Breast epithelium (tissue), 4 donors: ENCODE measurements around the gene PPP2R3B. TPM values are rescaled to one million over a fixed set of nuclear protein-coding genes. Genes with fewer than 3 reads are reported as not detected.

Source experiments
- DNase-seq, 2 donors: peaks; one replicate each; pipeline ENCODE4 v3.0.0-alpha.2; 2019; ENCODE audit warnings: low spot score in 2 of 2
- H3K27ac ChIP-seq, 2 donors: fragments of 200-600 bp; sonication (generic) in 1 of 2; one replicate each; pipeline ENCODE4 v1.5.1; 2016 to 2019; ENCODE audit warnings: mild to moderate bottlenecking in 1 of 2
- H3K27me3 ChIP-seq, 2 donors: fragments of 200-600 bp; sonication (generic) in 1 of 2; one replicate each; pipeline versions ENCODE4 v1.5.1 to v1.6.0; 2017 to 2019; ENCODE audit warnings: control low read depth in 1 of 2, mild to moderate bottlenecking in 1 of 2
- H3K36me3 ChIP-seq: fragments of 200-600 bp; one replicate; pipeline ENCODE4 v1.5.1; 2019
- H3K4me1 ChIP-seq, 2 donors: fragments of 200-600 bp; sonication (generic); one replicate each; pipeline ENCODE4 v1.5.1; 2016 to 2019; ENCODE audit warnings: control low read depth in 1 of 2
- H3K4me3 ChIP-seq, 3 donors: fragments of 200-600 bp; sonication (generic); 1 replicate in 2 of 3; 2 replicates in 1 of 3; pipeline ENCODE4 v1.5.1; 2016 to 2019; ENCODE audit warnings: mild to moderate bottlenecking in 3 of 3, moderate library complexity in 2 of 3
- H3K9me3 ChIP-seq, 2 donors: fragments of 200-600 bp; sonication (generic) in 1 of 2; one replicate each; pipeline ENCODE4 v1.5.1; 2016 to 2019; ENCODE audit warnings: control low read depth in 1 of 2
- CTCF ChIP-seq, 3 donors: fragments of 450-650 bp; IDR thresholded peaks; one replicate each; pipeline ENCODE4 v1.5.1; 2016 to 2017; ENCODE audit warnings: antibody characterized with exemption in 3 of 3, mild to moderate bottlenecking in 3 of 3, moderate library complexity in 3 of 3
- POLR2A ChIP-seq: fragments of 450-650 bp; IDR thresholded peaks from one replicate; pipeline ENCODE4 v1.6.1; 2016; ENCODE audit warnings: antibody characterized with exemption, mild to moderate bottlenecking, moderate library complexity
- POLR2AphosphoS5 ChIP-seq, 3 donors: sonication (generic); formaldehyde crosslinking; IDR thresholded peaks; one replicate each; pipeline ENCODE4 v1.6.1; 2017; ENCODE audit warnings: antibody characterized with exemption in 3 of 3
- intact Hi-C: fragments of 100-400 bp; cut with DNase I; formaldehyde crosslinking; loops from one replicate; pipeline ENCODE4 v1.15.1; 2023; ENCODE audit warnings: low total_unique reads
- total RNA-seq, 3 donors: library from RNA; depleted of rRNA; stranded (reverse); fragments of >200 nt; gene quantifications; one replicate each; pipeline ENCODE4 v1.1.0, GENCODE V29; 2016

PPP2R3B gene
- total RNA-seq, 3 donors from 2014 or later = 10.4 to 23.3 (median 23.1) TPM

GRCh38 chrX:410296-410695 is 23.6 kb upstream of the PPP2R3B start:
- Histone ChIP-seq H3K4me1 (no peaks in the 10 kb centered on the region), H3K4me3 (no peak overlapping the region), H3K27ac (no peak overlapping the region), H3K9me3 (no peaks in the 10 kb centered on the region), H3K36me3 (no peaks in the 10 kb centered on the region), H3K27me3 (peaks cover 0 to 7% of the 10 kb centered on the region in 2 donors)
- no peak for TF ChIP-seq CTCF (IDR thresholded peaks at IDR 0.05)
- TF ChIP-seq POLR2A = no peak
- no peak for TF ChIP-seq POLR2AphosphoS5 (IDR thresholded peaks at IDR 0.05)
- intact Hi-C loops = no loop called here
- DNase-seq = no peak

GRCh38 chrX:405149-405548 is 18.4 kb upstream of the PPP2R3B start:
- Histone ChIP-seq H3K27me3 (no peaks in the 10 kb centered on the region), H3K4me3 (no peak overlapping the region), H3K36me3 (no peaks in the 10 kb centered on the region), H3K9me3 (no peaks in the 10 kb centered on the region), H3K27ac (no peak overlapping the region), H3K4me1 (no peaks in the 10 kb centered on the region)
- TF ChIP-seq CTCF (IDR thresholded peaks at IDR 0.05) (no peak), POLR2A (no peak)
- DNase-seq = no peak
- intact Hi-C loops = no loop called here

GRCh38 chrX:404656-405055 is 17.9 kb upstream of the PPP2R3B start:
- H3K27ac ChIP-seq = no peak overlapping the region

GRCh38 chrX:402857-403256 is 16.1 kb upstream of the PPP2R3B start:
- intact Hi-C loops = no loop called here
- Histone ChIP-seq H3K9me3 (no peaks in the 10 kb centered on the region), H3K4me3 (no peak overlapping the region), H3K36me3 (no peaks in the 10 kb centered on the region), H3K27ac (no peak overlapping the region), H3K27me3 (no peaks in the 10 kb centered on the region), H3K4me1 (no peaks in the 10 kb centered on the region)
- no peak for DNase-seq
- TF ChIP-seq POLR2AphosphoS5 (IDR thresholded peaks at IDR 0.05) (no peak), CTCF (IDR thresholded peaks at IDR 0.05) (no peak), POLR2A (no peak)

More at GRCh38 chrX:404656-405055, 17.9 kb upstream of the PPP2R3B start:
- Histone ChIP-seq H3K9me3 (no peaks in the 10 kb centered on the region), H3K36me3 (no peaks in the 10 kb centered on the region), H3K4me1 (no peaks in the 10 kb centered on the region), H3K27me3 (no peaks in the 10 kb centered on the region), H3K4me3 (no peak overlapping the region)
- intact Hi-C loops = no loop called here
- TF ChIP-seq POLR2AphosphoS5 (IDR thresholded peaks at IDR 0.05) (no peak), CTCF (IDR thresholded peaks at IDR 0.05) (no peak), POLR2A (no peak)
- DNase-seq = no peak

GRCh38 chrX:400258-400657 is 13.6 kb upstream of the PPP2R3B start:
- Histone ChIP-seq H3K27ac (no peak overlapping the region), H3K27me3 (no peaks in the 10 kb centered on the region), H3K36me3 (no peaks in the 10 kb centered on the region), H3K4me1 (no peaks in the 10 kb centered on the region), H3K4me3 (no peak overlapping the region), H3K9me3 (no peaks in the 10 kb centered on the region)
- TF ChIP-seq POLR2A (no peak), CTCF (IDR thresholded peaks at IDR 0.05) (no peak), POLR2AphosphoS5 (IDR thresholded peaks at IDR 0.05) (no peak)
- DNase-seq = no peak
- intact Hi-C loops = no loop called here
